Measurements from ENCODE around the gene IGFALS.

Gene IGFALS

DNA sequence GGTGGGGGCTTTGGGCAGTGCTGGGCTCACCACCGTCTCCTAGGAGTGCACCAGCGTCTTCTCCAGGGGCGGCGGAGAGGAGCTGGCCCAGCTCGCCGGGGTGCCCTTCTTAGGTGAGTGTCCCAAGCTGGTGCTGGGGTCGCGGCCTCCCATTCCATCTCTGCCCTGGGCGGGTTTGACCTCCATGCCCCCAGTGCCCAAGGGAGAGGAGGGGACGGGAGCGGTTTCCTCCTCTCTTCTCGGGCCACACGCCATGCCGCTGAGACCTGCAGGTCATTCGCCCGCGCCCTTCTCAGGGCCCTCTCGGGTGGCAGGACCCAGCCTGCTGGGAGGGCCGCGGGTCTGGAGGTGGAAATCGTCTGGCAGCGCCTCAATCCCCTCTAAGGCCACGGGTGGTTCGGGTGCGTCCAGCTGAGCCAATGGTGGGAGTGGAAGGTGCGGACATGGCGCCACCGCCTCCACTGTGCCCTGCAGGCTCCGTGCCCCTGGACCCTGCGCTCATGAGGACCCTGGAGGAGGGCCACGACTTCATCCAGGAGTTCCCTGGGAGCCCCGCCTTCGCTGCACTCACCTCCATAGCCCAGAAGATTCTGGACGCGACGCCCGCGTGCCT, 5.3 kb downstream of the IGFALS start:
- no peak for FAIRE-seq

DNA sequence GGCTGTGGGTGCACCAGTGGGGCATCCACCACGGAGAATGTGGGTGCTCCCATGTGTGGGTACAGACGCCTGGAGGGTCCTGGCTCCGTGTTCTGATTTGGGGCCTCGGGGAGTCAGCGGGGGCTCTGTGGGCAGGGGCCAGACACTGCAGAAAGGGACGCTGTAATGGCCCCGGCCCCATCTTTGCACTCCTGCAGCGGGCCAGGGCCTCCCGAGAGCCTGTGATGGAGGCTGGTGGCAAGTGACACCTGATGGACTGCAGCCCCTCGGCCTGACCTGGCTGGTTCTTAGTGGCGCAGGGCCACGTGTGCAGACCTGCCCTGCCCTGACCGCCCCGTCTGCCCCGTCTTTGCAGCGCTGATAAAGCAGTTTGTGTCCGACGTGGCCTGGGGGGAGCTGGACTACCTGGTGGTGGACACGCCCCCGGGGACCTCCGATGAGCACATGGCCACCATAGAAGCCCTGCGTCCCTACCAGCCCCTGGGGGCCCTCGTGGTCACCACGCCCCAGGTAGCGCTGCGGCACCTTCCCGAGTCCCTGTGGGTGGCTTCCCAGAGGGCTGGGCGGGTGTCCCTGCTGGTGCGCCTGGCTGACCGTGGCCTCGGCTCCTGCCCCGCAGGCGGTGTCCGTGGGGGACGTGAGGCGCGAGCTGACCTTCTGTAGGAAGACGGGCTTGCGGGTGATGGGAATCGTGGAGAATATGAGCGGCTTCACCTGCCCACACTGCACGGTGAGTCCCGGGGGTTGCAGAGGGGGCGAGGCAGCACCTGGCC, 6.0 kb downstream of the IGFALS start:
- FAIRE-seq, result no peak

DNA sequence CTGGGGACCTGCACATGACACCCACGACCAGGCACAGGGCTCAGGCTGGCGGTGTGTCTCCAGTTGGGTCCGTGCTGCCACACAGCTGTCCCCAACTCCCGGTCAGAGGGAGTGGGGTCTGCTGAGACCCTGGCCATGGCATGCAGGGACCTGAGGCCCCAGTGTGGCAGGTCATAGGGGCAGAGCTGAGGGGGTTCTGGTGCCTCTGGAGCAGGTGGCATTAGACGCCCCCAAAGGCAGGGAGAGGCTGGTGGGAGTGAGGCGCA, 6.5 kb downstream of the IGFALS start:
- FAIRE-seq, result no peak

DNA sequence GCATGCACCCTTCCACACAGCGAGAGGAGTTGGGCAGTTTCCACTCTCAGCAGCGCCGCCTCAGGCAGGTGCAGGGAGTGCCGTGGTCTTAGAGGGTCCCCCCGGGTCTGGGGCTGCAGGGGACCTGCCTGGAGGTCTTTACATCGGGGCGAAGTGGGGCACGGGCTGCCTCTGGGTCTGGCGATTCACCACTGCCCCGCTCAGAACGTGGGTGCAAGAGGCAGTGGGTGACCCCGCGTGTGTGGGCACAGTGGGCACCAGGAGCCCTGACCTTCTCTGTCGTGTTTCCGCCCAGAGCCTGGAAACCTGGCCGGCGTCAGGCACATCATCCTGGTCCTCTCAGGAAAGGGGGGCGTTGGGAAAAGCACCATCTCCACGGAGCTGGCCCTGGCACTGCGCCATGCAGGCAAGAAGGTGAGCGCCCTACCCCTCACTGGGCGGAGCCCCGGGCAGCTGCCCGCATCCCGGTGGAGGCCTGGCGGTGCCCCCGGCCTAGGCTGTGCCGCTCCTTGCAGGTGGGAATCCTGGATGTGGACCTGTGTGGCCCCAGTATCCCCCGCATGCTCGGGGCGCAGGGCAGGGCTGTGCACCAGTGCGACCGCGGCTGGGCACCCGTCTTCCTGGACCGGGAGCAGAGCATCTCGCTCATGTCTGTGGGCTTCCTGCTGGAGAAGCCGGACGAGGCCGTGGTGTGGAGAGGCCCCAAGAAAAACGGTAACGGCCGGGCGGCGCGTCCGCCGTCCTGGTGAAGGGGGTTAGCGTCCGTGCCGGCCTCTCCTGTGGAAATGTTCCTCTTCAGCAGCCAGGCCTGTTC, 7.1 kb downstream of the IGFALS start:
- no peak for FAIRE-seq

DNA sequence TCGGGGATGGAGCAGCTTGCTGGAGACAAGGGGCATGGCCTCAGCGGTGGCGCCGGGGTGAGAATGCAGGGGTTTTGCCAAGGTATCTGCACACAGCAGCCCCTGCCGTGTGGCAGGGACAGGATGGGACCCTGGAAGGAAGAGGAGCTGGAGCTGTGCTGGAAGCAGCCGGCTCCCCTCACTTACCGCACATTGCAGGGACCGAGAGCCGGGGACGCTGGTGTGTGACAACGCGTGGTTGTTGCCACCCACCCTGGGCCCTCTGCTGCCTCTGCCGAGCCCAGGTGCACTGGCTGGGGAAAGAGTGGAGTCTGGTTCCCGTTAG, 7.7 kb downstream of the IGFALS start:
- FAIRE-seq, result no peak

DNA sequence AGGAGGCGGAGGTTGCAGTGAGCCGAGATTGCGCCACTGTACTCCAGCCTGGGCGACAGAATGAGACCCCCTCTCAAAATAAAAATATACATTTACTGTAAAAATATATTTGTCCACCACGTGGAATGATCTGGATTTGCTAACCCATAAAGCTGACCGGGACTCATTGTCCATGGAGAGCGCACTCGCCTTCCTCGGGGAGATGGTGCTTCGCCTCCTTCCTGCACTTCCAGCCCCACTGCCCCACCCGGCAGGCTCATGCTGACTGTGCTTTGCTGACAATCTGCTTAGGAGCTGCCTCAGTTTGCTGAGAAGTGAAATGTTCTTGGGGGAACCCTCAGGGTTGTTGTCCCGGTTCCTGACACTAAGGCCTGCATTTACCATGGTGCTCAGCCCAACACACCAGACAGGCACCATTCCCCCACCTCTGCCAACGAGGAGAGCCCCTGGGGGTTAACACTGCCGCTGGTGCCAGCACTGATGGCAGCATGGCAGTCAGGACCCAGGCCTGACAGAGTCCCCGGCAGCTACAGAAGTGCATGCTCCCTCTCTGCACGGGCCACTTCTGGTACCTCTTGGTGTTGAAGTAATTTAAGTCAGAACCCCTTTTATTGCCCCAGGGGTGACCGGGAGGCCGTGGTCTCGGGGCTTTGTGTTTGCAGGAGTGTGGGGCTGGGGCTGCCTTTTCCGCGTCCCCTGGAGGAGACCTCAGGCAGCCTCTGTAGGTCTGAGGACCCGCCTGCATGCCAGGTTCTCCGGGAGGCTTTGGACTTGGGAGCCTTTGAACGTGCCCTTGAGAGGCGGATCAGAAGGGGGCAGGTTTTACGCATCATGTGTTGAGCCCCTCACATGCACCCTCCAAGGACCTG, 8.3 kb downstream of the IGFALS start:
- FAIRE-seq, result no peak

DNA sequence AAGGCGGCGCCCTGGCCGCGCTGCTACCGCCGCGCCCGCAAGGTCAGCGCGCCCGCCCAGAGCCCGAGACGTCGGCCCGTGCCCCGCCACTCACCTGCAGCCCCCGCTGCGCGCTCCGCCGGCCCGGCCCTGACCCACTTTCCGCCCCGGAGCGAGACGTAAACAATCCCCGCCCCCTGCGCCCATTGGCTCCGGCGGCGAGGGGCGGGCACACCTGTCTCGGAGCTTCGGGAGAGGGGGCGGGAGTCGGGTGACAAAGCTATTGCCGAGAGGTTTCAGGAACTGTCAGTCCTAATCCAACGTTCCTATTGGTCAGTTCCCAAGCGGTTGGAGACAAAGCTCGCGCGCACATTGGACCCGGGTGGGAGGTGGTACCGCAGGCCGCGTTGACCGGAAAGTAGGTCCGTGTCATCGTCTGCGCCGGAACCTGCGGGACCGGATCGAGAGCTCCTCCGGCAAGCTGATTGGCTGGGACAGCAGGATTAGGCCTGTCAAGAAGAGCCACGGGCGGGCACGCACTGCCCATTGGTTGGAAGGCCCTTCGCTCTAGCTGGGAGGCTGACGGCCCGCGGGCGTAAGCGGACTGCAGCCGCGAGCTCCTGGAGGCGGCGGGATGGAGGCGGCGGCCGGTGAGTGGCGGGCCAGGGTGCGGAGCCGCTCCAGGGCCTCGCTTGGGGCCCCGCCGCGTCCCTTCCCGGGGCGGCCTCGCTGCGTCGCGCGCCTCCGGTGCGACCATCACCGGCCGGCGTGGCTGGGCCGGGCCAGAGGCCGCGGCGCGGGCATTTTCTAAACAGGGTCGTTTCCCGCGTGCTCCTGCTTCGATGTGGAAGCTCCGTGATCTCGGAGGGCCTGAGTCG, 10.9 kb downstream of the IGFALS start, which contains the start of the genes NUBP2 and SPSB3:
NUBP2 (plus strand) TSS at position 553 of the 857 bp plus-strand sequence; CDS start at position 614, 61 bp downstream.
SPSB3 (minus strand) TSS at position 164 of the 857 bp plus-strand sequence. CDS start 1,088 bp downstream, outside the sequence.
- FAIRE-seq, result peak; percentile 98

DNA sequence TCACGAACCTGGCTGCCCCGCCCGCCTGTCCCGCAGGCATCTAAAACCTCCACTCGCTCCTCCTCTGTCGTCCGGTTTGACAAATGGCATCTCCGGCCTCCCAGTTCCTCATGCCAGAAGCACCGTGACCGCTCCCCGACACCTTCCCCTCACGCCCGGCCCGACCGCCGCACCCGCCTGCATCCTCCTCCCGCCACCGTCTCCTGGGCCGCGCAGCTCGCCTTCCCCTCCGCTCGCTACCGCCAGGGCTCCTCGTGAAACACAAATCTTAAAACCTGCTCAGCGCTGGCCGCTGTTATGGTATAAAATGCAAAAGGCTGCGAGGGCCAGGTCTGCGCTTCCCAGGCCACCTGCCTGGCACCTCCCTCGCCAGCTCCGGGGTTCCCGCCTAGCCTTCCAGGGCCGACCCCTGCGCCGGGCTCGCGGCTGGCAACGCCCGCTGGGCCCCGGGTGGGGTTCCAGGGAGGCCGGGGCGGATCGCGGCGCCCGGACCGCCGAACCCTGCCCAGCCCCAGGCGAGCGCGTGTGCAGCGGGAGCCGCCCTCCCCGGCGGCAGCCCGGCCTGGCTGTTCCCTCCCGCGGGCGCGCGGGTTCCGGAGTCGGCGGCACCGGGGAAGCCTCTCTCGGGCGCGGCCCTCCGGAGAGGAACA, 11.6 kb downstream of the IGFALS start:
- no peak for FAIRE-seq

DNA sequence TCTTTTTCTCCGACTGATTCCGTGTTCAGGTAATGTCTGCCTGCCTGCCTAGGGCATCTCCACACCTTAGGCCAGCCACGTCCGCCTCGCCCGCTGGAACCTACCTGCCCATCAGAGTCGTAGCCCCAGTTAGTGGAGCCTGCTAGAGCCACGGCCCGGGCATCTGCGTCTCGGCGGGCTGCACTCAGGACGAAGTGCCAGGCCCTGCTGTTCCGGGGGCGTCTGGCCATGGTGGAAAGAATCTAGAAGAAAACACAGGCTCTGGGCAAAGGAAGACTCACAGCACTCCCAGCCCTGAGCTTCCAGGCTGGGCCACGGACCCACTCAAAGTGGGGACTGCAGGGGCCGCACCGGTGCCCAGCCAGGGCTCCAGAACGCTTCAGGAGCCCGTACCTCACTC, 12.3 kb downstream of the IGFALS start:
- no peak for FAIRE-seq

DNA sequence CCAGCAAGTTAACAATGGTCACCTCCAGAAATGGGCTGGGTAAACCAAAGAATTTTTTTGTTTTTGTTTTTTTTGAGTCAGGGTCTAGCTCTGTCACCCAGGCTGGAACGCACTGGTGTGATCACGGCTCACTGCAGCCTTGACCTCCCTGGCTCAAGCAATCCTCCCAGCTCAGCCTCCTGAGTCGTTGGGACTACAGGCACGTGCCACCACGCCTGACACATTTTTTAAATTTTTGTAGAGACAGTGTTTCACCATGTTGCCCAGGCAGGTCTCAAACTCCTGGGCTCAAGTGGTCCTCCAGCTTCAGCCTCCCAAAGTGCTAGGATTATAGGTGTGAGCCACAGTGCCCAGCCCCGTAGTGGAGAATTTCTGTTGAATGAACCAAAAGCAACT, 12.8 kb downstream of the IGFALS start:
- no peak for FAIRE-seq

DNA sequence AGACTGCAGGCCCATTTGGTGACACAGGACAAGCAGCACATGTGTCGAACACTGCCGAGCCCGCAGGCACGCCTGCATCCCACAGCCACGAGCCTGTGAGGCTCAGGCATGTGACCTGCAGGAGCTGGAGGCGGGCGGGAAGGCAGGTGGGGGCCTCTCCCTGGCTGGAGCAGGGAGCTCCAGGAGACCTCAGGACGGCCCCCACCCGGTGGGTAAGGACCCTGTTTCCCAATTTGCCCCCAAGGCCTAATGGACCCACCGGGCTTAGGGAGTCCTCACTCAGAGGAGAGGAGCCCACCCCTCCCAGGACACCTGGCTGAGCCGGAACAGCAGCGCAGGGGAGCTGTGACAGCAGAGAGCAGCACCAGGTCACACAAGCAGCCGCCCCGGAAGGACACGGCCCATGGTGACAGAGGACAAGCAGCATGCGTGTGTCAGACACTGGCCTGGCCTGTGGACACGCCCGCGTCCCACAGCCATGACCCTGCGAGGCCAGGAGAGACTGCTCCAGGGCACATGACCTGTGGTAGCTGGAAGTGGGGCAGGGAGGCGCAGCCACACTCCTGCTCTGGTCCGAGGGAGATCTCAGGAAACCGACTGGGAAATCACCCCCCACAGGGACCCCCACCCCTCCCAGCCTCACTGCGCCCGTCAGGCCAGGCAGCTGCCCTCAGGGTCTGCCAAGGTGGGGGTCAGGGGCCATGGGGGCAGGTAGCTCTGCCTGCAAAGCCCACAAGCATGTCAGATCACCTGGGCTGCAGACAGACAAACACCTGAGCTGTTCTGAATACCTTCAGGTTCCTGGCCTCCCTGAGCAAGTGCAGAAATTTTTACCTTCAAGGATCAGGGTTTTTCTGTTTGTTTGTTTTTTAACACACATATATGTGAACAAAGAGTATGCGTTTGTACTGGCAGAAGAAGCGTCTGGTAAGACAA, 13.5 kb downstream of the IGFALS start:
- FAIRE-seq, result no peak

DNA sequence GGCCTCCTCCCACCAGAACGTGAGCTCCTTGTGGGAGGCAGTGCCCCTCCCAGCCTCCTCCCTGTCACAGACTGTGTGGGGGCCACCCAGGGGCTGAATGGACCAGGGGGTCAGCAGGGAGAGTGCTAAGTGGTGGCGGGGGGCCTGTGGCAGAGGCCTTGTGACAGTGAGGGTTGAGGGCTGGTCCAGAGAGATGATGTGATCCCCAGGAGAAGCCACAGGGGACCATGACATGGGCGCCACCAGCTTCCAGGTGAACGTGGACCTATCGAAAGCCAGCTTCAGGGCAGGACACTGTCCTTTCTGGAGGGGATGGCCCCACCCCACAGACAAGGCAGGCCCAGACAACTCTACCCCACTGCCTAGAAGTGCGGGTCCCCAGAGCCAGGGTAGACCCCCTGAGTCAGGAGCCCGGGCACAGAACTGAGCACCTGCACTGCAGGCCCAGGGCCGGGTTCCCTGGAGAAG, 14.2 kb downstream of the IGFALS start:
- no peak for FAIRE-seq

DNA sequence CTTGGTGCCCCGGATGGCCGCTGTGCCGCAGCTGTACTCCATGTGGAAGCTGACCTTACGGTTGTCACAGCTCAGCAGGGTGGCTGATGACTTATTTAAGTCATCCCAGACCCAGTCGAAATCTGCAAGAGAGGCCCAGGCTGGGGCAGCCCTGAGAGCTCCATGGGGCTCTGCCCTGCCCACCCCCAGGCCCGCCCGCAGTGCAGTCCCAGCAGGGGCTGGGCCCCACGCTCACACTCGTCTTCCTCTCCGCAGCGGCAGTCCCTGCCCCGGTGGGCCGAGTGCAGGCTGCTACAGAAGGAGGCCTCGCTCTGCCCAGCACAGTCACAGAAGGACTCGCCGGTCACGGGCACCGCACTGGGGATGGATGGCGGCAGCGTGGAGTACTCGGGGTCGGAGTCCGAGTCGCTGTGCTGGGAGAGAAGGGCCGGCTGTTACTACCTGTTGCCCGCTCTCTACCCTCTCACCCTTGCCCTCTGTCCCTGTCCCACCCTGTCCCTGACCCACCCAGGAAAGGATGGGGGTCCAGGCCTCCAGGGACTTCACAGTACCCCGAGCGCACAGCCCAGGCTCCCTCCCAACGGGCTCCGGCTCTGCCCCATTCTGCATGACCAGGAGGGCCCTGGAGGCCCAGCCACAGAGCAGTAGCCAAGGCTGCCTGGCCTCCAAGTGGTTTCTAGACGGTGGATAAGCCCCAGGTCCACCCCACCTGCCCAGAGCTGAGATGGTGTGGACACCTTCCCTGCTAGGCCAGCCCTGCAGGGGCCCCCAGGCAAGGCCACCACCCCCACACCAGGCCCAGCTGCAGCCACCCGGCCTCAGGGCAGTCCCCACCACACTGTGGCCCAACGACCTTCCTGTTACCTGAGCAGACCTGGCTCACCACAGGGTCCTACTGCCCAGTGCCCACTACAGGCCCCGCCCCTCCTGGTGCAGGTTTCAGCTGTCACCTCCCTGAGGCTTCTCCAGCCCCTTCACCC, 15.0 kb downstream of the IGFALS start:
- FAIRE-seq, result no peak

DNA sequence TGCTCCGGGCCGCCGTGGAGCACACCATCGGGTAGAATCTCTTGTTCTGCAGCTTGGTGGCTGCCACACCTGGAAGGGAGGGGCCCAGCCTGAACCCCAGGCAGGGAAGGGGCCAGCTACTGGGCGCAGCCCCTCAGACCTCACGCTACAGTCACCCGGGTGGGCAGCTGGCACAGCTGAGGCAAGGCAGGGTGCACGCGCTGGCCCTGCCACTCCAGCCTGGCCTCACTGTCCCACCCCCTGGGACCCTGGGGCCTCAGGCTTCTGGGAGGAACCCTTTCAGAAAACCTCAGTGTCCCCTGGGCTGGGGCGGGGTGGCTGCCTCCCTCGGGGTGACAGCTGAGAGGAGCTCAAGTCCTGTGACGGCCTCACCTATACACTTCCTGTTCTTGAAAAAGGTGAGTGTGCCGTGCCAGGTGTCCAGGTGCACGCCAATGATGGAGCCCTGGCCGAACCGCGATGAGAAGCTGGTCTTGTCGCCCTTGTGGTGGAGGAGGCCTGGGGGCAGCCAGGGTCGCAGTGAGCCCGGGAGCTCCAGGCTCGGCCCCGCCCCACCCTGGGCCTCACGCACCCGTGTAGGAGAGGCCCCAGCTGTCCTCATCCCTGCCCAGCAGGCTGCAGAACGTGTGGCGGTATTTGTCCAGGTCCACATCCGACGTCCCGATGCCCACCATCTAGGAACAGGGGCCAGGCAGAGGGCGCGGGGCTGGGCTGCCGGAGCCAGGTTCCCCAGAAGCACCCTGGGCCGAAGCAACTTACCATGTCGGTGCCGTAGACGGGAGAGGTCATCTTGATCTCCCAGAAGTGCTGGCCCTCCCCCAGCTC, 15.9 kb downstream of the IGFALS start:
- FAIRE-seq, result no peak

DNA sequence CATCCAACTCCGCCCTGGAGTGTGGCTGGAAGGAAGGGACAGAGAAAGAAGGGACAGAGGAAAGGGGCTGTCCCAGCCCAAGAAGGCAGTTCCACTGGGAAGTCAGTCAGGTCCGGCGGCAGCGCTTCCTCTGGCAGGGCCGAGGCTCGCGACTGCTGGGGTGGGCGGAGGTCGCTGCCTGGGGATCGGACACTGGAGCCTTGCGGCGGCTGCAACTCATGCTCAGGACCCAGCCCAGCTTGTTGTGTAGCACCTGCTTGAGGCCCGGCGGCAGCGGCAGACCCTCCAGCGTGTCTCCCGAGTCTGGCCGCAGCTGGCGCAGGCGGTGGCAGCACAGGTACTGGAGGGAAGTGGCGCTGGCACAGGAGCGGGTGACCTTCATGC, 16.5 kb downstream of the IGFALS start:
- no peak for FAIRE-seq

DNA sequence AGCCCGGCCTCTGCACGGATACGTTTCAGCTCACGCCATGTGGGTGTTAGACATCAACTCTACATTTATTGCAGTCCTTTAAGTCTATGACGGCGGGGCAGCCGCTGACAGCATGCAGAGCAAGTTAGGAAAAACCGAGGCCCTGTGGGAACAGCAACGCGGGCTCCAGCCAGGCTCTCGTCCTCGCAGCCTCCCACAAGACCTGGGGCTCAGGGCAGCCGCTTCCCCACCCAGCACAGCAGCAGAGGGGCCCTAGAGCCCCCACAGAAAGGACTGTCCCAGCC, 16.9 kb downstream of the IGFALS start:
- FAIRE-seq, result no peak

DNA sequence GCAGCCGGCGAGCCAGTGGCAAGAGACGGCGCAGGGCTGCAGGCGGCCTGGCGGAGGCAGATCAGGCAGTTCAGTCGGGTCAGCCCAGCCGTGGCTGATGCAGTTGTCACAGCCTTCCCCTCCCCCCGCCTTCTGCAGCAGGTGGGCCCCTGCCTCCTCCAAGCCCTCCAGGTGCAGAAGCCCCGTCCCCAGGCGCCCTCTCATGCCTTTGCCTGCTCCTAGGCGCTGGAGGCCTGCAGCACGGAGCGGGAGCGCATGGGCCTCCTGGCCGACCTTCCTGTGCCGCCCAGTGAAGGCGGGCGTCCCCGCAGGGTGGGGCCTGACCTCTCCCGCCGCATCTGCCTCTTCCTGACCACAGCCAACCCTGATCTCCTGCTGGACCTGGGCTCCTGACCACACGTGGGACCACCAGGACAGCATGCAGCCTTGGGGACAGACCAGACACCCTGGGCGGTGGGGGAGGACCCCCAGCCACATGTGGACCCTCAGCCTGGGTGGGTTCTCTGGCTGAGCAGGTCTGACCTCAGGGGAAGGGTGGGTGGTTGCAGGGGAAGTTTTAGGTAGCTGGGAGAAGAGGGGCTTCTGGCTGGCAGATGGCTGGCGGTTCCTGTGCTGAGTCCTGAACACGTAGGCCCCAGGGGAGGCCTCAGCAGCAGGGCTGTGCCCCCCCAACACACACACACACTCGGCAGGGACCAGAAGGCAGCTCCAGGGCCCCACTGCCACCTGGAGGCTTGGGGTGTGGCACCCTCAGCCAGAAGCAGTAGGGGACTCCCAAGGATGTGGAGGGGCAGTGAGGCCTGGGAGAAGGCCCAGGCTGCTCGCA, 17.4 kb downstream of the IGFALS start:
- no peak for FAIRE-seq
